H1 (cell line): Measurements from ENCODE around the gene FSD1L.

Source experiments
- ATF3 ChIP-seq: IDR thresholded peaks from 2 replicates; pipeline ENCODE4 v1.6.1; 2011; ENCODE audit warnings: low read depth, mild to moderate bottlenecking, low read length; ENCODE audit not compliant: insufficient read depth
- CHD2 ChIP-seq: IDR thresholded peaks from 2 replicates; pipeline ENCODE4 v1.6.1; 2012; ENCODE audit warnings: low read length, improper control_type of control experiment
- CTCF ChIP-seq, 3 experiments: IDR thresholded peaks; 1 replicate in 2 of 3; 2 replicates in 1 of 3; pipeline versions ENCODE4 v1.5.1 to v1.6.1; 2011; ENCODE audit warnings: low read length in 3 of 3, mild to moderate bottlenecking in 3 of 3, inconsistent platforms in 2 of 3, low read depth in 1 of 3, moderate library complexity in 1 of 3; ENCODE audit not compliant: insufficient read depth in 1 of 3; ENCODE audit errors: control extremely low read depth in 1 of 3
- EP300 ChIP-seq, 2 experiments: IDR thresholded peaks; 1 replicate in 1 of 2; 2 replicates in 1 of 2; pipeline ENCODE4 v1.6.1; 2011 to 2012; ENCODE audit warnings: low read depth in 2 of 2, low read length in 2 of 2, mild to moderate bottlenecking in 2 of 2, borderline replicate concordance in 1 of 2, inconsistent platforms in 1 of 2, moderate library complexity in 1 of 2
- EZH2 ChIP-seq: fragments of 200-600 bp; sonication (generic); IDR thresholded peaks from 2 replicates; pipeline ENCODE4 v1.7.1; 2012; ENCODE audit warnings: low read depth, mild to moderate bottlenecking, moderate library complexity, low read length, inconsistent platforms; ENCODE audit not compliant: severe bottlenecking
- GABPA ChIP-seq: IDR thresholded peaks from 2 replicates; pipeline ENCODE4 v1.6.1; 2011; ENCODE audit warnings: mild to moderate bottlenecking, low read length, moderate library complexity, borderline replicate concordance; ENCODE audit not compliant: insufficient read depth
- KDM1A ChIP-seq: fragments of 200-600, 300-600 bp; sonication (generic); IDR thresholded peaks from 2 replicates; pipeline ENCODE4 v1.7.1; 2016; ENCODE audit warnings: mild to moderate bottlenecking, low read length, borderline replicate concordance
- POLR2AphosphoS5 ChIP-seq: IDR thresholded peaks from 2 replicates; pipeline ENCODE4 v1.6.1; 2011; ENCODE audit warnings: low read depth, low read length
- RAD21 ChIP-seq, 2 experiments: IDR thresholded peaks in 1 of 2; conservative IDR thresholded peaks in 1 of 2; 2 replicates each; pipeline ENCODE4 v1.6.1; 2011; ENCODE audit warnings: low read depth in 2 of 2, low read length in 2 of 2, improper control_type of control experiment in 1 of 2, inconsistent platforms in 1 of 2, mild to moderate bottlenecking in 1 of 2, moderate library complexity in 1 of 2
- RBBP5 ChIP-seq: IDR thresholded peaks from 2 replicates; pipeline ENCODE4 v1.7.1; 2012; ENCODE audit warnings: low read depth, mild to moderate bottlenecking, inconsistent platforms, low read length, moderate library complexity, borderline replicate concordance
- SIN3A ChIP-seq, 2 experiments: IDR thresholded peaks in 1 of 2; conservative IDR thresholded peaks in 1 of 2; 2 replicates each; pipeline ENCODE4 v1.6.1; 2011 to 2012; ENCODE audit warnings: low read length in 2 of 2, improper control_type of control experiment in 1 of 2, low read depth in 1 of 2, mild to moderate bottlenecking in 1 of 2
- TEAD4 ChIP-seq: IDR thresholded peaks from 2 replicates; pipeline ENCODE4 v1.6.1; 2012; ENCODE audit warnings: low read depth, low read length, inconsistent platforms, mixed read lengths
- USF2 ChIP-seq: IDR thresholded peaks from 2 replicates; pipeline ENCODE4 v1.6.1; 2011; ENCODE audit warnings: low read length, improper control_type of control experiment

- TF ChIP-seq CTCF (IDR thresholded peaks at IDR 0.05; ENCODE audit: control extremely low read depth in 1 of 3, insufficient read depth in 1 of 3, low read depth in 1 of 3, low read length in 3 of 3), result no peak
- no peak for TF ChIP-seq RAD21 (IDR thresholded peaks at IDR 0.05 in 1 of 2, conservative IDR thresholded peaks at IDR 0.05 in 1 of 2; ENCODE audit: low read depth in 2 of 2, low read length in 2 of 2)
- TF ChIP-seq RBBP5, result no peak
- TF ChIP-seq POLR2AphosphoS5, result no peak
- no peak for TF ChIP-seq GABPA
- no peak for TF ChIP-seq EP300 (IDR thresholded peaks at IDR 0.05; ENCODE audit: borderline replicate concordance in 1 of 2, low read depth in 2 of 2, low read length in 2 of 2)
- no peak for TF ChIP-seq EZH2
- no peak for TF ChIP-seq TEAD4
- TF ChIP-seq SIN3A (conservative IDR thresholded peaks at IDR 0.05 in 1 of 2, IDR thresholded peaks at IDR 0.05 in 1 of 2; ENCODE audit: low read depth in 1 of 2, low read length in 2 of 2), result no peak
- TF ChIP-seq ATF3, result no peak
- no peak for TF ChIP-seq KDM1A
- TF ChIP-seq CHD2, result no peak
- no peak for TF ChIP-seq USF2
Measured at GRCh38 chr9:105415662-105415980, 32.2 kb upstream of the FSD1L start.
